ENCODE data around the gene XCR1.

- TF ChIP-seq CTCF (IDR thresholded peaks at IDR 0.05) (no peak), POLR2A (IDR thresholded peaks at IDR 0.05) (no peak)
Measured at GRCh38 chr3:45976191-45977091, 50.8 kb downstream of the XCR1 start.

Data from heart left ventricle (tissue), 13 donors.